HepG2 (cell line): ENCODE results near the gene PCGF3. TPM values are rescaled to one million over a fixed set of nuclear protein-coding genes. Genes with fewer than 3 reads are reported as not detected.

ENCODE experiments used
- ATAC-seq: fragments of 200-7000 bp; cut with Tn5 transposase; 3 replicates; pipeline ENCODE4 v1.9.1; 2020; ENCODE audit warnings: mild to moderate bottlenecking, moderate library complexity
- BruUV-seq: library from RNA; stranded (reverse); fragments of 400-500 nt; replicated peaks from 2 replicates; lab custom pipeline; 2021; lab: Mats Ljungman, UMichigan
- CTCF ChIA-PET: fragments of 300-600 bp; formaldehyde crosslinking; extraction: SDS; loops from one replicate; lab custom pipeline; 2021; ENCODE audit warnings: low total read pairs, inconsistent platforms, low intra/inter-chr PET ratio; lab: Yijun Ruan, JAX
- POLR2A ChIA-PET: fragments of 350-600 bp; sonication (Branson Sonifier 250); formaldehyde crosslinking; loops from one replicate; lab custom pipeline; 2020; ENCODE audit warnings: antibody characterized with exemption, inconsistent platforms; lab: Yijun Ruan, JAX
- DNase-seq: peaks from one replicate; pipeline ENCODE4 v3.0.0-alpha.2; 2015; ENCODE audit warnings: low spot score
- FAIRE-seq: peaks from 3 replicates; lab custom pipeline; 2011; peaks lifted over from hg19 to GRCh38; lab: Jason Lieb, UNC
- H2AFZ ChIP-seq: one replicate; pipeline ENCODE4 v1.6.1; 2011; ENCODE audit warnings: low read length, inconsistent platforms
- H3K27ac ChIP-seq: fragments of 300-600 bp; 3 replicates; pipeline ENCODE4 v1.8.0; 2011; ENCODE audit warnings: mixed run types, mild to moderate bottlenecking, mixed read lengths, low read length, inconsistent platforms; ENCODE audit not compliant: insufficient read depth; ENCODE audit errors: extremely low read length
- H3K27me3 ChIP-seq, 2 experiments: fragments of 200-600 bp in 1 of 2; 2 replicates in 1 of 2; 3 replicates in 1 of 2; pipeline versions ENCODE4 v1.6.0 to v1.8.0; 2011; ENCODE audit warnings: low read length in 2 of 2, mild to moderate bottlenecking in 2 of 2, moderate library complexity in 2 of 2, inconsistent platforms in 1 of 2; ENCODE audit not compliant: insufficient read depth in 2 of 2, control insufficient read depth in 1 of 2
- H3K36me3 ChIP-seq, 2 experiments: fragments of 200-600 bp in 1 of 2; replicated peaks in 1 of 2; 2 replicates in 1 of 2; 3 replicates in 1 of 2; pipeline versions ENCODE4 v1.5.1 to v1.8.0; 2011; ENCODE audit warnings: low read length in 2 of 2, inconsistent platforms in 1 of 2; ENCODE audit not compliant: insufficient read depth in 2 of 2, control insufficient read depth in 1 of 2
- H3K4me1 ChIP-seq: 2 replicates; pipeline ENCODE4 v1.5.1; 2012; ENCODE audit warnings: low read length, inconsistent platforms; ENCODE audit not compliant: insufficient read depth
- H3K4me2 ChIP-seq: 2 replicates; pipeline ENCODE4 v1.6.0; 2011; ENCODE audit warnings: low read depth, low read length, inconsistent platforms
- H3K4me3 ChIP-seq, 3 experiments: fragments of 200-600 bp in 1 of 3; sonication (generic), shearing (Covaris generic) in 1 of 3; replicated peaks in 1 of 3; 2 replicates each; pipeline ENCODE4 v1.5.1; 2011 to 2016; ENCODE audit warnings: low read length in 3 of 3, inconsistent platforms in 2 of 3, low read depth in 2 of 3, mild to moderate bottlenecking in 2 of 3, control low read depth in 1 of 3, mixed read lengths in 1 of 3; ENCODE audit not compliant: insufficient read depth in 1 of 3
- H3K79me2 ChIP-seq: one replicate; pipeline ENCODE4 v1.6.1; 2011; ENCODE audit warnings: low read length, inconsistent platforms; ENCODE audit not compliant: insufficient read depth
- H3K9ac ChIP-seq: 2 replicates; pipeline ENCODE4 v1.6.0; 2011; ENCODE audit warnings: mild to moderate bottlenecking, low read depth, low read length, inconsistent platforms; ENCODE audit not compliant: insufficient read depth
- H3K9me3 ChIP-seq: 2 replicates; pipeline ENCODE4 v1.5.1; 2012; ENCODE audit warnings: mild to moderate bottlenecking, low read length
- H4K20me1 ChIP-seq: 2 replicates; pipeline ENCODE4 v1.6.0; 2011; ENCODE audit warnings: inconsistent platforms, mild to moderate bottlenecking, low read length, moderate library complexity; ENCODE audit not compliant: insufficient read depth
- ARID2 ChIP-seq: sonication (generic); formaldehyde crosslinking; IDR thresholded peaks from 2 replicates; pipeline ENCODE4 v1.8.1; 2022; ENCODE audit warnings: mild to moderate bottlenecking, missing genetic modification reagents, borderline replicate concordance
- ATF1 ChIP-seq: IDR thresholded peaks from 2 replicates; pipeline ENCODE4 v1.6.1; 2016; ENCODE audit warnings: mild to moderate bottlenecking, control low read depth
- ETV5 ChIP-seq: IDR thresholded peaks from 2 replicates; pipeline ENCODE4 v1.6.1; 2018; ENCODE audit warnings: missing biosample characterization, missing genetic modification reagents, inconsistent platforms, borderline replicate concordance
- HNRNPL ChIP-seq: fragments of 200-400 bp; formaldehyde crosslinking; IDR thresholded peaks from 2 replicates; pipeline ENCODE4 v1.6.1; 2017; ENCODE audit warnings: mild to moderate bottlenecking, low read depth, low read length
- NPAS2 ChIP-seq: sonication (generic); formaldehyde crosslinking; IDR thresholded peaks from 2 replicates; pipeline ENCODE4 v1.8.0; 2022; ENCODE audit warnings: mild to moderate bottlenecking, missing genetic modification reagents, borderline replicate concordance
- NRL ChIP-seq: sonication (generic); formaldehyde crosslinking; IDR thresholded peaks from 2 replicates; pipeline ENCODE4 v1.5.0; 2020; ENCODE audit warnings: missing genetic modification reagents, mild to moderate bottlenecking, moderate library complexity, borderline replicate concordance
- RXRA ChIP-seq: sonication (generic); formaldehyde crosslinking; IDR thresholded peaks from 2 replicates; pipeline ENCODE4 v1.5.1; 2020; ENCODE audit warnings: missing genetic modification reagents
- TBL1XR1 ChIP-seq: fragments of 150-350 bp; IDR thresholded peaks from 2 replicates; pipeline ENCODE4 v1.6.1; 2014; ENCODE audit warnings: borderline replicate concordance, low read length; ENCODE audit not compliant: partially characterized antibody
- ZNF547 ChIP-seq: sonication (generic); formaldehyde crosslinking; IDR thresholded peaks from 2 replicates; pipeline ENCODE4 v1.5.1; 2020; ENCODE audit warnings: mild to moderate bottlenecking, missing genetic modification reagents
- ZNF556 ChIP-seq: sonication (generic); formaldehyde crosslinking; IDR thresholded peaks from 2 replicates; pipeline ENCODE4 v1.4.0; 2020; ENCODE audit warnings: mild to moderate bottlenecking, missing genetic modification reagents, borderline replicate concordance
- ZNF572 ChIP-seq: sonication (generic); formaldehyde crosslinking; IDR thresholded peaks from 2 replicates; pipeline ENCODE4 v1.5.1; 2020; ENCODE audit warnings: mild to moderate bottlenecking, missing genetic modification reagents
- WGBS: methylation state at CpG from one replicate; pipeline ENCODE4 v1.1.6; 2017; ENCODE audit warnings: low lambda C conversion rate; 5-methylcytosine and 5-hydroxymethylcytosine counted together
- in situ Hi-C: cut with HindIII; loops from 2 replicates; pipeline ENCODE4 v1.10.0; 2017; ENCODE audit warnings: low pct_unique_long_range_greater_than_20kb; ENCODE audit not compliant: extremely low pct_ligation_motif_present
- intact Hi-C: fragments of 100-400 bp; cut with micrococcal nuclease; formaldehyde crosslinking; loops from one replicate; pipeline ENCODE4 v1.10.0; 2022; ENCODE audit not compliant: unreplicated experiment
- polyA plus RNA-seq, 8 experiments: library from polyadenylated mRNA; depleted of rRNA in 3 of 8; stranded (reverse) in 7 of 8; unstranded in 1 of 8; fragments of >200 nt; fragmentation: Illumina TruSeq in 4 of 8; extraction: Trizol in 4 of 8; gene quantifications; 2 replicates each; pipeline versions ENCODE4 v1.2.1 to v1.2.3, GENCODE V29; 2011 to 2016; ENCODE audit warnings: low read depth in 4 of 8, missing spikeins in 1 of 8, mixed read lengths in 1 of 8; ENCODE audit not compliant: insufficient read depth in 1 of 8
- total RNA-seq, 5 experiments: library from RNA; depleted of rRNA; stranded (reverse); fragments of >200 nt; fragmentation: Illumina TruSeq; extraction: Trizol; gene quantifications; 2 replicates each; pipeline ENCODE4 v1.2.3, GENCODE V29; 2016; ENCODE audit warnings: low read depth in 1 of 5
- TF ChIP-seq, protein P1 (sequence below): IDR thresholded peaks from 2 replicates; pipeline ENCODE4 v1.6.1; 2016; ENCODE audit warnings: low read depth, borderline replicate concordance
- TF ChIP-seq, protein P2 (sequence below): sonication (generic); formaldehyde crosslinking; IDR thresholded peaks from 2 replicates; pipeline ENCODE4 v1.8.0; 2022; ENCODE audit warnings: missing genetic modification reagents, mild to moderate bottlenecking, inconsistent platforms, borderline replicate concordance
- TF ChIP-seq, protein P3 (sequence below): sonication (generic); formaldehyde crosslinking; IDR thresholded peaks from 2 replicates; pipeline ENCODE4 v1.5.1; 2020; ENCODE audit warnings: mild to moderate bottlenecking, missing genetic modification reagents, moderate library complexity

PCGF3 gene
- total and polyA plus RNA-seq, 2 of the 13 experiments (the other 11 are each of a cell fraction or from before 2014, with no cell fraction given): 28.6 to 66.2 TPM

DNA sequence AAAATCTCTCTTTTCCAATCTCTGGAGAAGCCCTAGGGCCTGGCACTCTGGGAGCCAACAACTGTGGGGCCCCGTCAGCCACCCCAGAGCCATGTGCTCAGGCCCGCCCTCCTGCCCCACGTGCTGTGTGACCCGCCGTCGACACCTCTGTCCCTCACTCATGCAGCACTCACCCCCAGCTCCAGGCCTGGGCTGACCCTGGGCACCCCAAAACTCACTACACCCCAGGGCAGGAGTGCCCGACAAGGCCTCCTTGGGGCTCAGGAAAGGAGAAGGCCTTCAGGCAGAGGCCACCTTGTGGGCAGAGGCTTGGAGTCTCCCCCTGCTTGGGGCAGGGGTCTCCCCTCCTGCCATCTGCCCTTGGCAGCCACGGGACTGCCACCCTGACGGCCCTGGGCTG, 25.5 kb upstream of the PCGF3 start:
- peaks cover 3% of the 10 kb centered on the region for H3K79me2 ChIP-seq
- H3K4me3 ChIP-seq: no peak overlapping the region
- no peak overlapping the region for H3K4me2 ChIP-seq
- no peak for TF ChIP-seq ARID2 (CRISPR knock-in tag)
- TF ChIP-seq HNRNPL: 0 out of 2 replicates have a peak, but pooled peaks have one; percentile 15
- no peak for TF ChIP-seq RXRA (CRISPR knock-in tag)
- TF ChIP-seq, protein P1, sequence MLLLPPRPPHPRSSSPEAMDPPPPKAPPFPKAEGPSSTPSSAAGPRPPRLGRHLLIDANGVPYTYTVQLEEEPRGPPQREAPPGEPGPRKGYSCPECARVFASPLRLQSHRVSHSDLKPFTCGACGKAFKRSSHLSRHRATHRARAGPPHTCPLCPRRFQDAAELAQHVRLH (CRISPR knock-in tag): no peak
- TF ChIP-seq TBL1XR1: no peak
- TF ChIP-seq ZNF572 (CRISPR knock-in tag): 0 out of 2 replicates have a peak, but pooled peaks have one; percentile 10
- TF ChIP-seq, protein P2, sequence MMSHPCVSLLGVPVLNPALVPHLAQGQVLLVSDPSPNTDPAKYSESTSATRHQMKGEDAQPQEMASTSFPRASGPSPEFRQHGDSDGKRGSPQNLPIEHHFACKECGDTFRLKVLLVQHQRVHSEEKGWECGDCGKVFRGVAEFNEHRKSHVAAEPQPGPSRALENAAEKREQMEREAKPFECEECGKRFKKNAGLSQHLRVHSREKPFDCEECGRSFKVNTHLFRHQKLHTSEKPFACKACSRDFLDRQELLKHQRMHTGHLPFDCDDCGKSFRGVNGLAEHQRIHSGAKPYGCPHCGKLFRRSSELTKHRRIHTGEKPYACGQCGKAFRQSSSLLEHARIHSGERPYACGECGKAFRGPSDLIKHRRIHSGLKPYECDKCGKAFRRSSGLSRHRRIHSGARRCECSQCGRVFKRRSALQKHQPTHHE (CRISPR knock-in tag): no peak
- 0 out of 2 replicates have a peak, but pooled peaks have one; percentile 32 for TF ChIP-seq ZNF547
- TF ChIP-seq, protein P3, sequence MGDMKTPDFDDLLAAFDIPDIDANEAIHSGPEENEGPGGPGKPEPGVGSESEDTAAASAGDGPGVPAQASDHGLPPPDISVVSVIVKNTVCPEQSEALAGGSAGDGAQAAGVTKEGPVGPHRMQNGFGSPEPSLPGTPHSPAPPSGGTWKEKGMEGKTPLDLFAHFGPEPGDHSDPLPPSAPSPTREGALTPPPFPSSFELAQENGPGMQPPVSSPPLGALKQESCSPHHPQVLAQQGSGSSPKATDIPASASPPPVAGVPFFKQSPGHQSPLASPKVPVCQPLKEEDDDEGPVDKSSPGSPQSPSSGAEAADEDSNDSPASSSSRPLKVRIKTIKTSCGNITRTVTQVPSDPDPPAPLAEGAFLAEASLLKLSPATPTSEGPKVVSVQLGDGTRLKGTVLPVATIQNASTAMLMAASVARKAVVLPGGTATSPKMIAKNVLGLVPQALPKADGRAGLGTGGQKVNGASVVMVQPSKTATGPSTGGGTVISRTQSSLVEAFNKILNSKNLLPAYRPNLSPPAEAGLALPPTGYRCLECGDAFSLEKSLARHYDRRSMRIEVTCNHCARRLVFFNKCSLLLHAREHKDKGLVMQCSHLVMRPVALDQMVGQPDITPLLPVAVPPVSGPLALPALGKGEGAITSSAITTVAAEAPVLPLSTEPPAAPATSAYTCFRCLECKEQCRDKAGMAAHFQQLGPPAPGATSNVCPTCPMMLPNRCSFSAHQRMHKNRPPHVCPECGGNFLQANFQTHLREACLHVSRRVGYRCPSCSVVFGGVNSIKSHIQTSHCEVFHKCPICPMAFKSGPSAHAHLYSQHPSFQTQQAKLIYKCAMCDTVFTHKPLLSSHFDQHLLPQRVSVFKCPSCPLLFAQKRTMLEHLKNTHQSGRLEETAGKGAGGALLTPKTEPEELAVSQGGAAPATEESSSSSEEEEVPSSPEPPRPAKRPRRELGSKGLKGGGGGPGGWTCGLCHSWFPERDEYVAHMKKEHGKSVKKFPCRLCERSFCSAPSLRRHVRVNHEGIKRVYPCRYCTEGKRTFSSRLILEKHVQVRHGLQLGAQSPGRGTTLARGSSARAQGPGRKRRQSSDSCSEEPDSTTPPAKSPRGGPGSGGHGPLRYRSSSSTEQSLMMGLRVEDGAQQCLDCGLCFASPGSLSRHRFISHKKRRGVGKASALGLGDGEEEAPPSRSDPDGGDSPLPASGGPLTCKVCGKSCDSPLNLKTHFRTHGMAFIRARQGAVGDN: peak; percentile 28; the same call in 1 of the 2 replicates
- TF ChIP-seq ZNF556: no peak
- no peak for TF ChIP-seq NPAS2 (CRISPR knock-in tag)
- no peak for TF ChIP-seq ETV5 (CRISPR knock-in tag)
- TF ChIP-seq NRL (CRISPR knock-in tag): no peak
- no peak for TF ChIP-seq ATF1
- no peaks in the 10 kb centered on the region for H3K36me3 ChIP-seq
- no peaks in the 10 kb centered on the region for H4K20me1 ChIP-seq
- ChIA-PET POLR2A (no interaction called here), CTCF (no interaction called here)
- H3K9ac ChIP-seq: no peak overlapping the region
- no TSS peak for BruUV-seq
- in situ Hi-C loops (no loop called here), intact Hi-C loops (no loop called here)
- peaks cover 92% of the 10 kb centered on the region for H3K4me1 ChIP-seq
- ATAC-seq (no peak), FAIRE-seq (no peak), DNase-seq (no peak)
- WGBS: 46% methylated on average over 9 of the region's 9 CpGs
- no peak overlapping the region for H3K27ac ChIP-seq
- H2AFZ ChIP-seq: no peak overlapping the region
- no peaks in the 10 kb centered on the region for H3K27me3 ChIP-seq
- H3K9me3 ChIP-seq: no peaks in the 10 kb centered on the region
